Measurements from ENCODE around the gene PDX1. TPM values are rescaled to one million over a fixed set of nuclear protein-coding genes. Genes with fewer than 3 reads are reported as not detected.

PDX1 gene
- total RNA-seq, 8 experiments from 2014 or later: 0.10 to 0.71 (median 0.22) TPM; not detected in 4

GRCh38 chr13:27918041-27918917 is 1.5 kb upstream of the PDX1 start:
- no peak for ATAC-seq (replicated peaks in 6 of 8)
- H3K27ac ChIP-seq: no peak overlapping the region
- 0 to 43% (median 19%) methylated on average over 2 to 23 of the region's 46 CpGs for whole genome bisulfite sequencing, 10 experiments
- no peak overlapping the region for H3K4me3 ChIP-seq
- in situ Hi-C loops (cut with MboI; ENCODE audit: low pct_unique_long_range_greater_than_20kb in 2 of 9, low sequenced_read_pairs in 9 of 9, unreplicated experiment in 9 of 9): no loop called here
- peaks cover 0 to 9% of the 10 kb centered on the region in 2 donors for H3K4me1 ChIP-seq (replicated peaks in 1 of 2)

- WGBS, 10 experiments: 8 to 32% (median 22%) methylated on average over 3 to 19 of the region's 23 CpGs
- Histone ChIP-seq H3K4me1 (replicated peaks in 1 of 2) (peaks cover 0 to 13% of the 10 kb centered on the region in 2 donors), H3K27ac (no peak overlapping the region), H3K4me3 (no peak overlapping the region)
- in situ Hi-C loops (cut with MboI; ENCODE audit: low pct_unique_long_range_greater_than_20kb in 2 of 9, low sequenced_read_pairs in 9 of 9, unreplicated experiment in 9 of 9): no loop called here
- no peak for ATAC-seq (replicated peaks in 6 of 8)
Observed at GRCh38 chr13:27918918-27919658, 712 bp upstream of the PDX1 start.

GRCh38 chr13:27919659-27919933 is 204 bp upstream of the PDX1 start:
- Histone ChIP-seq H3K27ac (no peak overlapping the region), H3K4me1 (replicated peaks in 1 of 2) (peaks cover 0 to 13% of the 10 kb centered on the region in 2 donors), H3K4me3 (peak overlapping the region; percentile 20 to 42 (median 32))
- in situ Hi-C loops (cut with MboI; ENCODE audit: low pct_unique_long_range_greater_than_20kb in 2 of 9, low sequenced_read_pairs in 9 of 9, unreplicated experiment in 9 of 9): no loop called here
- no peak for ATAC-seq (replicated peaks in 6 of 8)
- 0 to 34% (median 0%) methylated on average over 1 to 8 of the region's 11 CpGs; no CpG with 5 or more reads in 1 of the 10 experiments for WGBS, 10 experiments

- in situ Hi-C loops (cut with MboI; ENCODE audit: low pct_unique_long_range_greater_than_20kb in 2 of 9, low sequenced_read_pairs in 9 of 9, unreplicated experiment in 9 of 9): no loop called here
- peak overlapping the region in 4 of 5 donors; percentile 29 to 42 (median 34) for H3K4me3 ChIP-seq
- peaks cover 0 to 13% of the 10 kb centered on the region in 2 donors for H3K4me1 ChIP-seq (replicated peaks in 1 of 2)
- WGBS, 10 experiments: 0 to 8% (median 2%) methylated on average over 2 to 19 of the region's 40 CpGs; no CpG with 5 or more reads in 3 of the 10 experiments
- peak; percentile 22 to 70 (median 46) for ATAC-seq (replicated peaks in 6 of 8)
- no peak overlapping the region for H3K27ac ChIP-seq
Observed at GRCh38 chr13:27920677-27921420, 1.0 kb downstream of the PDX1 start.

GRCh38 chr13:27921421-27921960 is 1.7 kb downstream of the PDX1 start:
- in situ Hi-C loops (cut with MboI; ENCODE audit: low pct_unique_long_range_greater_than_20kb in 2 of 9, low sequenced_read_pairs in 9 of 9, unreplicated experiment in 9 of 9): no loop called here
- Histone ChIP-seq H3K4me1 (replicated peaks in 1 of 2) (peaks cover 0 to 13% of the 10 kb centered on the region in 2 donors), H3K4me3 (peak overlapping the region in 3 of 5 donors; percentile 8 to 36 (median 32)), H3K27ac (no peak overlapping the region)
- WGBS, 10 experiments: 0 to 28% (median 6%) methylated on average over 2 to 10 of the region's 41 CpGs; no CpG with 5 or more reads in 6 of the 10 experiments
- ATAC-seq (replicated peaks in 6 of 8): peak in 1 of 8 experiments; percentile 15

GRCh38 chr13:27921961-27922882 is 2.4 kb downstream of the PDX1 start:
- Histone ChIP-seq H3K27ac (no peak overlapping the region), H3K4me3 (no peak overlapping the region), H3K4me1 (replicated peaks in 1 of 2) (peaks cover 0 to 13% of the 10 kb centered on the region in 2 donors)
- ATAC-seq (replicated peaks in 6 of 8): no peak
- in situ Hi-C loops (cut with MboI; ENCODE audit: low pct_unique_long_range_greater_than_20kb in 2 of 9, low sequenced_read_pairs in 9 of 9, unreplicated experiment in 9 of 9): no loop called here
- WGBS, 10 experiments: 0 to 36% (median 11%) methylated on average over 1 to 20 of the region's 39 CpGs; no CpG with 5 or more reads in 3 of the 10 experiments

- in situ Hi-C loops (cut with MboI; ENCODE audit: low pct_unique_long_range_greater_than_20kb in 2 of 9, low sequenced_read_pairs in 9 of 9, unreplicated experiment in 9 of 9): no loop called here
- H3K4me1 ChIP-seq (replicated peaks in 1 of 2): peaks cover 0 to 13% of the 10 kb centered on the region in 2 donors
- WGBS, 10 experiments: 0 to 9% (median 6%) methylated on average over 1 to 16 of the region's 24 CpGs; no CpG with 5 or more reads in 1 of the 10 experiments
Observed at GRCh38 chr13:27922883-27923612, 3.2 kb downstream of the PDX1 start.

GRCh38 chr13:27923794-27924528 is 4.2 kb downstream of the PDX1 start:
- peaks cover 0 to 13% of the 10 kb centered on the region in 2 donors for H3K4me1 ChIP-seq (replicated peaks in 1 of 2)
- in situ Hi-C loops (cut with MboI; ENCODE audit: low pct_unique_long_range_greater_than_20kb in 2 of 9, low sequenced_read_pairs in 9 of 9, unreplicated experiment in 9 of 9): no loop called here
- WGBS, 10 experiments: 0 to 20% (median 5%) methylated on average over 1 to 15 of the region's 48 CpGs
- no peak overlapping the region for H3K4me3 ChIP-seq
- no peak overlapping the region for H3K27ac ChIP-seq
- no peak for ATAC-seq (replicated peaks in 6 of 8)

More at GRCh38 chr13:27922883-27923612, 3.2 kb downstream of the PDX1 start:
- H3K4me3 ChIP-seq: no peak overlapping the region
- no peak for ATAC-seq (replicated peaks in 6 of 8)
- no peak overlapping the region for H3K27ac ChIP-seq

GRCh38 chr13:27924529-27925141 is 4.8 kb downstream of the PDX1 start:
- H3K4me3 ChIP-seq: no peak overlapping the region

GRCh38 chr13:27925220-27925991 is 5.6 kb downstream of the PDX1 start:
- whole genome bisulfite sequencing, 10 experiments: 0 to 37% (median 13%) methylated on average over 2 to 6 of the region's 9 CpGs; no CpG with 5 or more reads in 2 of the 10 experiments
- ATAC-seq (replicated peaks in 6 of 8): no peak
- peaks cover 0 to 11% of the 10 kb centered on the region in 2 donors for H3K4me1 ChIP-seq (replicated peaks in 1 of 2)
- no peak overlapping the region for H3K27ac ChIP-seq
- no peak overlapping the region for H3K4me3 ChIP-seq
- in situ Hi-C loops (cut with MboI; ENCODE audit: low pct_unique_long_range_greater_than_20kb in 2 of 9, low sequenced_read_pairs in 9 of 9, unreplicated experiment in 9 of 9): no loop called here

More at GRCh38 chr13:27924529-27925141, 4.8 kb downstream of the PDX1 start:
- WGBS, 10 experiments: 0 to 15% (median 0%) methylated on average over 1 to 7 of the region's 46 CpGs; no CpG with 5 or more reads in 4 of the 10 experiments
- Histone ChIP-seq H3K4me1 (replicated peaks in 1 of 2) (peaks cover 0 to 13% of the 10 kb centered on the region in 2 donors), H3K27ac (no peak overlapping the region)
- no peak for ATAC-seq (replicated peaks in 6 of 8)
- in situ Hi-C loops (cut with MboI; ENCODE audit: low pct_unique_long_range_greater_than_20kb in 2 of 9, low sequenced_read_pairs in 9 of 9, unreplicated experiment in 9 of 9): no loop called here
